Activated CD8-positive, alpha-beta memory T cell treated with anti-CD3 and anti-CD28 coated beads, Interleukin-2, amount 50 U/mL, for 4 hours (primary cell): Measurements from ENCODE around the gene RPRD1B.
A peak's percentile ranks its signal among the peaks of the same experiment; 100 is the strongest.

Experiments used
- DNase-seq: peaks from one replicate; pipeline ENCODE4 v3.0.0-alpha.2; 2020

Gene RPRD1B

DNA sequence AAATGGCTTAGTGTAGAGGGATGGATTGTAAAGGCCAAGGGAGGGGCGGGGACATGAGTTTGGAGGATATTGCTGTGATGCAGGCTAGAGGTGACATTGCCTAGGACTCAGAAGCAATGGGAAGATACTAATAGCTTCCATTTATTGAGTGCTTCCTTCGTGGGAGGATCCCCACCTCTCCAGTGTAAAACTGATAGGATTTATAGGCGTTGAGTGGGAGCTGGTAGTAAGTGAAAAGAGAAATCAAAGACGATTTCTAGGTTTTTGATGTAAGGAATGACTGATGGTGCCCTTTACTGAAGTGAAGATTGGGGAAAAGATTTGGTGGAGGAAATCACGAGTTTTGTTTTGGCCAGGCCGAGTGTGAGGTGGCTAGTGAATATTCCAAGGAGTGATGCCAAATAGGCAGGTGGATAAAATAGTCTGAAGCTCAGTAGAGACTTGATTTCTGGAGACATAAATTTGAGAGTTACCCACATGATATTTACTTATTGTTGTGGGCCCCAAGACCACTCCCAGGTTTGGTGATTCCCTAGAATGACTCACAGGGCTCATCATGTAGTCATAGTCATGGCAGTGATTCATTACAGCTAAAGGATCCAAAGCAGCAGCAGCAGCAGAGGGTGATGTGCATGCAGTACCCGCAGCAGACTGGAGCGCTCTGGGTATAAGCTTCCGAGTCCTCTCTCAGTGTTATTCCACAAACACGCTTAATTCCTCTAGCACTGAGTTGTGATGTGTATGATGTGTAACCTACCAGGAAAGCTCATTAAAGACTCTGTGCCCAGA lies 10.2 kb downstream of the RPRD1B start:
- peak; percentile 31 for DNase-seq

DNA sequence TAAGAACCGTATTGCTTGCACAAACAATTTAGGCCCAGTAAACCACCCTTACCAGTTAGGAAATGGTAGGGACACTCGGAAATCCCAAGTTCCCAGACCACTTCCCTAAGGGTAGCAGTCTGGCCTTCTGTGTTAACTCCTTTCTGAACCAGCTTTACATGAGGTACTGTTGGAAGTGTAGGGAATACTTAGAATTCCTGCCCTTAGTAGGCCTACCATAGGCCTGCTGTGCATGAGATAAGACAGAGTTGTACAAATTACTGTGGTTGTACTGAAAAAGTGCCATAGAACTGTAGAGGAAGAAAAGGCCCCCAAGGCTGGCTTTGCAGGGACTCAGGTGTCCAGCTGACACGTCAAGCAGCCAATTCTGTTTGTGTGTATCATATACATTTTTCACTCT lies 11.1 kb downstream of the RPRD1B start:
- DNase-seq: no peak

DNA sequence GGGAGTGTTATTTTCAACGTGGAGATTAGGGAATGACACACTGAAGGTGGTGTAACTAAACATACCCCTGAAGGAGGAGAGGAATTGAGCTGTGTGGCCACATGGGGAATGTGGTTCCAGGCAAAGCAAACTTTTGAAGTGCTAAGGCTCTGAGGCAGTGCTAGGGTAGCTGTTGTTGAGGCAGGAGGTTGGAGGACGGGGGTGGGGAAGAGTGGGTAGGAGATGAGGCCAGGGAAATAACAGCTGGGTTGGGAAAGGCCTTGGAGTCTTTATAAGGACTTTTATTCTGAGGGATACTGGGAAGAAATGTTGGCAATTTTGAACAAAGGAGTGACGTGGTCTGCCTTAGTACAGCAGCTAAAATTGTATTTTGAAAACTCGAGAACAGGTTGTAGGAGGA lies 13.0 kb downstream of the RPRD1B start:
- no peak for DNase-seq

DNA sequence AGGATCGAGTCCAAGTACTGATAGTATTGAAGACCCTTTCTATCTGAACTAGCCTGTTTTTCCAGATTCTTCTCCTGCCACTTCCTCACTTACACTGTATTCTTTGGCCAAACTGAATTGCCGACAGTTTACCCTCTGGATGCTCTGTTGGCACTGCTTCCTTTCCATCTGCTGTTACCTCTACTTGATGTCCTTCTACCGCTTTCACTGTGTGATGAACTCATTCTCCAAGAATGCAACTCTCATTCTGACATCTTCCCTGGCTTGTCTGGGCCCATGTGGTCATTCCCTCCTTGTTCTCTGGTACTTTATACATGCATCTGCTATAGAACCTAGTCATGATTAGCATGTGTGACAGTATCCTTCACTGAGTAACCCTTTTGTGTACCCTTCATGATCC lies 16.3 kb downstream of the RPRD1B start:
- no peak for DNase-seq

DNA sequence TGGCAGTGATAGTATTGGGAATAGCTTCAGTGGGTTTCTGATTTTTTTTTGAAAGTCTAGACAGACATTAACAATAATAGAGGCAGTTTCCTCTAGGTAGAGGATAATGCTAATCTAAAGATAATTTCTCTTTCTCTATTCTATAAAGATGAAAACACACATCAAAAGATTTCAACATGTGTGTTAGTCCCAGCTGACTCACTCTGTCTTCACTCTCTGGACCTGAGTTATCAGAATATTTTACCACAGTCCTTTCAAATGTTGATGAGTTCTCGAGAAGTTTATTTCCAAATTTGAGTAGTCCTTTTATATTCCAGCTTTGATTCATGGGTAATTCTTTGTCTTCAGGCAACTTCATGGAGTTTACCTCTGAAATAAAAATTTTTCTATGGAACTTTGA lies 17.1 kb downstream of the RPRD1B start:
- no peak for DNase-seq

DNA sequence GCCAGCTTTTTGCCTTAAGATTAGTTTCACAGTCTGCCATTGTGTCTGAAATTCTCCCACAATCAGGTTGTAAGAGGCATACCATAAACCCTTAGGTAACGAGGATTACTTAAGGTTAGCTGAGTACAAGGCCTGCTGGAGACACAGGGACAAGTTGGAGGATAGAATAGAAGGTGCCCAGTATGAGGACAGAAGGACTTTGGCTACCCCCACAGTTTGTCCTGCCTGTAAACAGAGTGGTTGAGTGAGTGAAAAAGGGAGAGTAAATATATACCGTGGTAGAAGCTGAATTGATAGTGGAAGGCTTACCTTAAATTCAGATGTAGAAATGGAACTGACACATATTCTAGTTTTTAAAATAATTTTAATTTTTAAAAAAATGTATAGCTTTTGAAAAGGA lies 19.3 kb downstream of the RPRD1B start:
- no peak for DNase-seq

DNA sequence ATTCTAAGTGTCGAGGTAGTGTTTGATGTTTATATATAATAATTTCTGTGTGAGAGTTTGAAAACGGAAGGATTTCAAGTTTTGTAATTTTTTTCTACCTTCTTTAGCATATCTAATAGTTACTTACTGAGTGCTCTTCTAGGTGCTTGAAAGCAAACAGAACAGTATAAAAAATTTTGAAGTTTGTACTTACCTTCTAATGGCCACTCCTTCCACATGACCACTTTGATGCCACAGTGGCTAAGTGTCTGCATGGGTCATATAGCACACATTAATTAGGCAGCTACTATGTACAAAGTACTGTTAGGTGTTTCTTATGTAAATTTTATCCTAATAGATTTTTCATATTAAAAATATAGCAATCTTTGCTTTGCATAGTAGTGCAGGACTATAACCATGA lies 21.1 kb downstream of the RPRD1B start:
- no peak for DNase-seq

DNA sequence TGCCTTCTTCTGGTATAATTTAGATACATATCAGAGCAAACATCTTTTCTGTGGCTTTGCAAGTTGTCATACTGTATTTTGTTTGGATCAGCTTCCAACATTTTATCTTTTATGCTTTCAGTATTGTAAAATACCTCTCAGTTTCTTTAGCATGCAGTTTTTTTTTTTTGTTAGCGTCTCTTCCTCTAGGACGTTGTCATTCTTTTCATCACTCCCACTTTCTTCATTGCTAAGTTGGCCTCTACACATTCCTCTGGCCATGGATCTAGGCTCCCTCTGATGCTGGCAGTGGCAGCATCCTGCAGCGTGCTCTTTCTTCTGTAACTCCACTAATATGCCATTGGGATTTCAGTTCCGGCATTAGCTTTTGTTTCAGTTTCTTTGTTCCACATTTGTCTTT lies 21.7 kb downstream of the RPRD1B start:
- DNase-seq: no peak

DNA sequence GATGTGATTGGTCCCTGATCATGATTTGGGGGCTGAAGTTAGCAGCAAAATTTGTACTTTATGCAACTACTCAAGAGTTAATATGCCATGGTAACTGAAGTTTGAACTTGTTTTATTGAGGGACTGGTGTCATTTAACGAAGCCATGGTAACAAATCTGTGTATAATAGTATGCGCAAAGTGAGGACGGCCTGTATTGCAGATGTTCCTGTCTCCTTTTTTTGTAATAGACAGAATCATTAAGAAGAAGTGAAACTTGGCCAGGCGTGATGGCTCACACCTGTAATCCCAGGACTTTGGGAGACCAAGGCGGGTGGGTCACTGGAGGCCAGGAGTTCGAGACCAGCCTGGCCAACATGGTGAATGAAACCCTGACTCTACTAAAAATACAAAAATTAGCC lies 22.3 kb downstream of the RPRD1B start:
- DNase-seq: no peak

DNA sequence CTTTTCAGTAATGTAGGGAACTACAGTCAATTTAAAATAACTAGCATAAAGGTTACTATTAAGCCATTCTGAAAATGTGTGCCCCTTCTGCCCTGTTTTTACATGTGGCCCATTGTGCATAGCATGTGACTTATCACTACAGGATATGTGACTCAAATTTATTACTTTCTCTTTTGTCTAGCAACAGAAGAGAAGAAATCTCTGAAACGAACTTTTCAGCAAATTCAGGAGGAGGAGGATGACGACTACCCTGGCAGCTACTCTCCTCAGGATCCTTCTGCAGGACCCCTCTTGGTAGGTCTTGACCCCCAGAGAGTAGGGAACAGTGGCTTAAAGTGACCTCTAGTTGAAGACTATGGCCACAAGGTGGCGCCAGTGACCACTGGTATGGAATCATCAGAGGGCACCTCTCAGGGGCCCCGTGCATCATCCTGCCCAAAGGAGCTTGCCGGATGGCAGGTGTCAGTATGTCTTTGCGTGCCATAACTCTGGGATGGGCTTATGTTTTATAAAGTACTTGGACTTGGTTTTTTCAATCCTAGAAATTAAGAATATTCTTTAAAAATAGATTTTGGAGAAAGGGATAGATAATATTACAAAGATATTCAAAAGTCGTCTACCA lies 23.9 kb downstream of the RPRD1B start:
- DNase-seq: peak; percentile 77

DNA sequence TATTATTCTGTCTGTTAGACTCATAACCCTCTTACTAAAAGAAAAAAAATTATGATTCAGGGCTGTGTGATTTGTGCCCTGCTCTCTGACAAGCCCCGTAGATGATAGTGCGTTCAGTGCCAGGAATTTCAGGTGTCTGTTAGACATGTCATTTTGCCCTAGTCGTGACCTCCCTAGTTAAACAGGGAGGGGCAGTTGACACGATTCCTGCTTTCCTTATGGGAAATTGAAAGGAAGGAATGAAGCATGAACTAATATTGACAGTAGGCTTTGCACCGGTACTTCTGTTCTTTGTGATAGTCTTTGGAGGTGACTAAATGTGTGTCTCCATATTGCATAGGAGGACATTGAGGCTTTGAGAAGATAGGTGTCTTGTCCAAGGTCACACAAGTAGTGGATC lies 26.3 kb downstream of the RPRD1B start:
- no peak for DNase-seq

DNA sequence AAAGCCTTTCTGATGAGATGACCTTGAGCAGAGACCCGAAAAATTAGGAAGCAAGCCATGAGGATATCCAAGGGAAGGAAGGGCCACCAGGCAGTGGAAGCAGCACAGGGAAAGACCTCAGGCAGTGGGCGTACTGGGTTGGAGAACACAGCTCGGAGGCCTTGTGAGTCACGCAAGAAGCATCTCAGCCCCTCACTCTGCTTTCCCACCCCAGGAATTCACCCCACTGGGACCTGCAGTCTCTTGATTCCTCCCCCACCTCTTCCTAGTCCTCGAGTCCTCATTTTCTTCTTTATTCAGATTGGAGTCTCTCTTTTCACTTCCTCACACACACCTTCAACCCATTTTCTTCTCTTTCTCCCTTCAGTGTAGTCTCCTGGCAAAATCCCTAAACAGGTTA lies 27.0 kb downstream of the RPRD1B start:
- DNase-seq: no peak

DNA sequence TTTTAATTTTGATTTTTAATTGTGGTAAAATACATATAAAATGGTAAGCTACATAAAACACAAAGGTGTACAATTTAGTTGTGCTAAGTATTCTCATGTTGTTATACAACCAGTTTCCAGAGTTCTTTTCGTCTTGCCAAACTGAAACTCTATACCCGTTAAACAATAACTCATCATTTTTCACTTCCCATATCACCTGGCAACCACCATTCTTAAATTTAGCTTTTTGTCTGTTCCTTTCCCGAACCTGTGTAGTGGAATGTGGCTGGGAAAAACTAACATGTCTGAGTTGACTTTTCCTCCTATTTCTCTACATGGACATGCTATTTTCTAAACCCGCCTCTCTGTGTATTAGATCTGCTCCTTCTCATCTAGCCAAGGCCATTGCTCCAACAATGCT lies 27.6 kb downstream of the RPRD1B start:
- DNase-seq: no peak

DNA sequence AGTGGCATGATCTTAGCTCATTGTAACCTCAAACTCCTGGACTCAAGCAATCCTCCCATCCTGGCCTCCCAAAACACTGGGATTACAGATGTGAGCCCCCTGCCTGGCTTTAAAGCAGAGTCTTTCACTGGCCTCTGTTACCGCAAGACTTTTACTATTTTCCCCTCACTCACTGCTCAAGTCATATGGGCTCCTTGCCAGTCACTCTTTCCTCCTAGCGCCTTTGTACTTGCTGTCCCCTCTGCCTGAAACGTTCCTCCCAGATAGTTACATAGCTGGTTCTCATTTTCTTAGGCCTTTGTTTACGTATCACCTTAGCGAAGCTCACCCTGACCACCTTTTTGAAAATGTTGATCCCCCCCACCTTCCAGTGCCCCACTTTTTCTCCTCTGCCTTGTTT lies 29.3 kb downstream of the RPRD1B start:
- no peak for DNase-seq

DNA sequence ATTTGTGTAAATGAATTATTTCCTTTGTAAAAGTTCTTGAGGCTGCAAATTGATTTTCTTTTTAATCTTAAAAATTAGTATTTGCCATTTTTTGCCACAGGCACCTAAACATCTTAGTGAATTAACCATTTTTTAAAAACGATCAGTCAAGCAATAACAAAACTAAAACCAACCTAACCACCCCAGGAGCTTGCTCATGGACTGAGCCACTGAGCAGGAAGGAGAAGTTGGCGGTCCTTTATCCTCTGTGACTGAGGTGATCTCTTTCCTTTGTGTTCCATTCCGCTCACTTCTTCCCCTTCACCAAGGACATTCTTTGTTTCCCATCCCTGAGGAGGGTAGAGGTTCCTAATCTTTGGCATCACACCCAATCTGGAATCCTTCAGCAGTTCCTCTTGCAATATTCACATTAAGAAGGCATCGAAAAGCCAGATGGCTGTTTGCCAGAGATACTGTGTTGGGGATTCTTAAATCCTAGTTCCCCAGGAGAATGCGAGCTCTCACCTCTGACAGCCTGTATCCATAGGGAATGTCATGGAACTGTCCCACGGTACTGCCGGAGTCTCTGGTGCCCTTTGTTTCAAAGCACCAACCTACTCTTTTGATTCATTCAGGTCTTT lies 30.5 kb downstream of the RPRD1B start:
- DNase-seq: no peak

DNA sequence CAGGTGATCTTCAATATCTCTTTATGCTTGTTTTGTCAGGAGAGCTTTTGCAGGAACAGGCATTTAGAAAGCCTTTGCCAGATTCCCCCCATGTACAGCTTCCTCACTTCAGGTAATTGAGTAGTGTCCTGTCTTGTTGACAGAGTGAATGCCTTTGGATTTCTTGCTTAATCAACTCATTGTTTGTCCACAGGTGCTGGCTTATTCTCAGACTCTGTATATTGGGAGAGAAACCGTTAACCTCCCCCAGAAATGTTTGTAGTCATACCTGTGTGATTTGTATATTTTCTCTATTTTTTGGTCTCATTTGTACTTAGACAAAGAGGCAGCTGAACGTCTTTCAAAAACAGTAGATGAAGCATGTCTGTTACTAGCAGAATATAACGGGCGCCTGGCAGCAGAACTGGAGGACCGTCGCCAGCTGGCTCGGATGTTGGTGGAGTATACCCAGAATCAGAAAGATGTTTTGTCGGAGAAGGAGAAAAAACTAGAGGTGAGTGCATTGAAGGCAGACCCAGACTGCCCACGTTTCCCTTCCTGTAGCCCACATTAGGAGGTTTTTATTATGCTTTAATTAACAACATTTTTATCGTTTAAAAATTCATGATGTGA lies 32.3 kb downstream of the RPRD1B start:
- no peak for DNase-seq

DNA sequence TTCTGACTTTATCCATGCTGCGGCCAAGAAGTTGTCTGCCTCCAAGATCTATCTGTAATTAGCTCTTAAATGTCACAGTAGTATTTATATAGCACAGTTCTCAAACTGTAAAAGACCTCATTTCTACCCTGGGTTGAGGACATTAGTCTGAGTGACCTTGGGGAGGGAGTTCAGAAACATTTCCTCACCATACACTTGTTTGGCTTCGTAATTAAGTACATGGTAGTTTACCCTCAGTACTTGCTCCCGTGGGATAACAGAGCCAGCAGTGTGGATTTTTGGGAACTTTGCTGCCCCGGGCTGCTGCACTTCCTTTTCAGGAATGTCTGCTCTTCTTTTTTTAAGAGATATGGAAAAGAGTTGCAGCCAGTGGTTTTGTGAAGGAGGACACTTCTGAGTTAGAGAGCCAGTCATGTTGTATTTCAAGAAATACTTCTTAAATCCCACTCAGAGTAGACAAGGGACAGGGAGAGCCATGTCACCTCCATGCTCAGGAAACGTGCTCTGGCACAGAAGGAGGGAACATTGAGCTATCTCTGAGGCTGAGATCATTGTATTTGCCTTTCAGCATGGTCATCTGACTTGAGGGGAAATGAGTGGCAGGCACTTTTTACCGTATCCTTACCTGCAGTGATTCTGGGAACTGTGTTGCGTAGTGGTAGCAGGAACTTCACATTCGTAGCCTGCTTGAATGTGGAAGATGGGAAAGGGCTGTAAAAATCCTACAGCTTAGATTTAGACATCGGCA lies 33.6 kb downstream of the RPRD1B start:
- no peak for DNase-seq

DNA sequence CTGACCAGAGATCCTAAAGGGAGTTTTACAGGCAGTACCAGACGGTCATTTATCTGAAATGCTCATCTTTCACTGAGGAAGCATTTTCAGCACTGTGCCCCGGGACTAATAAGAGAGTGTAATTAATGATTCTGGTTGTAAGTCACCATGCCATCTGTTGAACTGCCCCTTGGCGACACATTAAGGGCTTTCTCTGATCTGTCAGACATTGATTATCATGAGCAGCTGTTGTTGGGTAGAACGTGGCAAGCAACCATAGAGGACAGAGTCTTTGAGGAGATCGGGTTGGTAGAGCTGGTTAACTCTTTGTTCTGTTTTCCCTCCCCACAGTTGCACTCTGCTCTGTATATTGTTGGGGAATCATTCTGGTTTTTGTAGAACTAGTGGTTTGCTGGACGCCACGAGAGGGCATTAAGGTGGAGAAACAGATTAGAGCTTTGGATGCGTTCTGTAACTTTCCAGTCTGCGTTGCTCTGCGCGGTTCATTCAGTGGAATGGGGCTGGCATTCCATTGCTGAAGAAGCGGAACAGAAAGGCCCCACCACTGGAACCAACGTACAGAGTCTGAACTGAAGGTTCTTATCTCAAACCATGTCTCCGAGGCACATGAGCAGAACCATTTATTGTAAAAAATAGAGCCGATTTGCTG lies 34.3 kb downstream of the RPRD1B start:
- no peak for DNase-seq

DNA sequence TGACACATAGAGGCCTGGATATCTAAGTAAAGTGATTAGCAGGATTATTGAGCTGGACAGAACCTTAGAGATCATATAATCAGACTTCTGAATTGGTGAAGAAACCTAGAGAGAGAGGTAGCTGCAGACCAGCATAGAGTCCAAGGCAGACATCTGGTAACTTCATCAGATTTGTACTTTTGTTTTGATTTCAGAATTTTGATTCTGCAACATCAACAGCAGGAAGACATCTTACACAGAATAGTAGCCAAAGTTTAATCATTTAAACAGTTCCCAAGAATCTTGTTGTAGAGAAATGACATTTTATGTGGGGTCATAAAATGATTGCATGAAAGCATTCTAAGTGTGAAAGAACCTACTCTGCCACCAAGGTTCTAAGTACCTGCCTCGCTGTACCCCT lies 39.4 kb downstream of the RPRD1B start:
- DNase-seq: no peak

DNA sequence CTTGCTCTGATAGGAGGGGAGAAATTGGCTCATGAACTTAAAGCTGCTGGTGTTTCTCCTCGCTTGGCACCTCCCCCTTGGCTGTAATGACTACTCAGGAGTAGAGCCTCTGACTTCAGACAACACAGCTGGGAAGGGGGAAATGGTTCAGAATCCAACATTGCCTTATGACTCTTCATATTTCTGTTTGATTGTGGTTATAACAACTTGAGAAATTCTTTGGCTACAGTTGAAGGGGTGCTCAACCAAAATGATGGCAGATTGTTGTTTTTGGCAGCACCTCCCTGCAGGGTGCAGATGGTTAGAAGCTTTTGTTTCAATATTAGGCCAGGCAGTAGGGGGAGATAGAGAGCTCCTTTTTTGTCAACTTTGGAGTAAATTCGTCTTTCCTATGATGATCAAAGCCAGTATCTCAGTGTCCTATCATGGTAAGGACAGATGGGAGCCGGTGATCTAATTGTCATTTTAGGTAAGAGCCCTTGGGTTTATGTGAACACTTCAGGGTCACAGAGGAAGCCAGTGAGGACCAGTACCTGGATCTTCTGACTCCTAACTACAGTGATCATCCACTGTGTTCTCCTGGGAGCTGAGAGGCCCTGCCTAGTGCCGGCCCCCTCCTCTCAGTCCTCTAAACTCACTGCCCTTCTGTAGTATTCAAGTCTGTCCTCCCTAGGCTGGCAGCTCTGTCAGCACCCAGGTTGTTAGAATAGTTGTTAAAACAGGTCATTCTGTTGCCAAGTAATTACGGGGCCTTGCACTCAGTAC lies 39.9 kb downstream of the RPRD1B start:
- DNase-seq: no peak

DNA sequence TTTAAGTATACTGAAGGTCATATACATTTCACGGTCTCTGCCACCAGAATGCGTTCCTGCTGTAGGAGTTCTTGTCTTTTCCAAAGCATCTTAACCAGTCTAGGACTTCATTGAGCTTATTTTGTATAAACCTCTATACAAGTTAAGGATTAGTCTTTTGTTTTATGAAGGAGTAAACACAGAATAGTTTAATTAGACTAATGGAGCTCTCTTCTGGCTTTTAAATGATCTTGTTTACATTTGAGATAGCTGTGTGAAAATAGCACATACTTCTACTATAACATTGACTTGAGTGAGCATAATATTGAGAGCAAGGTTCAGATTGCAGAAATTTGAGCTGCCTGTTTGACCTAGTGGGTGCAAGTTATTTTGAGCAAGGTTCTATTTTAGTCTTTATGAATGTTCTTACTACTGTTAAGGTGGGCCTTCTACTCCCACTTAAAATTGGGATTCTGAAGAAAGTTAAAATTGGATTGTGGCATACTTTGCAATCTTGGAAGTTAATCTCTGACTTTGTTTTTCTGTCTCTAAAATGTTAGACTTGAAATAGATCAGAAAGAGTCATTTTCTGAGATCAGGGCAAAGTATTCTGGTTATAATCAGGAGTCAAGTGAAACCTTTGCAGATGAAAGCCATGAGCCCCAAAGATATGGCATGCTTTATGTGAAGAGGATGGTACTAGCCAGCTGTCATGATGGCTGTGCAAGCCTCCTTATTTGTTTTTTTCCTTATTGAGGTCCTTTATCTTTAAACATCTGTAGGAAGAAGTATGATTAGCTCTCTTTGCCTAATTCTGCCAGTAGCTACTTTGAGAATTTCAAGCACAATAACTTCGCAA lies 41.8 kb downstream of the RPRD1B start:
- DNase-seq: no peak
